COLO829 (cell line): ENCODE measurements around the gene GM2A.
"Not testable (repeated sequence)": the region's sequence is repeated elsewhere in the genome, so short reads cannot be mapped to it uniquely, and the experiment has no call there.

Experiments used
- DNase-seq: peaks from one replicate; pipeline ENCODE4 v3.0.0; 2012; ENCODE audit warnings: low spot score

The GM2A gene

DNA sequence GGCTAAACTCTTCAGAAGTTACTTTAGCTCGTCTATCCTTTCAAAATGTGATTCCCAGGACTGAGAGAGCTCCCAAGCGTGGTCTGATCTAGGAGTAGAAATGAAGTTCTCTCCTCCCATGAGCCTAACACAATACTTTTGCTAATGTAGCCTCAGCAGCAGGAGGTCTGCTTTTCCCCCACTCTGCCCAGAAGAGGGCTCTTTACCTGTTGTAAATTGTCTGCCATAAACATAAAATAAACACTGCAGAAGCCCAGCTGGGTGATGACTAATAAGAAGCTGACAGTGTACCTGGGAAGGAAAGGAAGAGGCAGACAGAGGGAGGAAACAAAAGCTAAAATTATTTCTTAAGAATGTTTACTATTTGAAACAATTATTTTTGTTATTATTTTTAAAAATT lies 35.2 kb downstream of the GM2A start:
- no peak for DNase-seq

GRCh38 chr5:151293624-151294023 lies 40.6 kb downstream of the GM2A start:
- no peak for DNase-seq

DNA sequence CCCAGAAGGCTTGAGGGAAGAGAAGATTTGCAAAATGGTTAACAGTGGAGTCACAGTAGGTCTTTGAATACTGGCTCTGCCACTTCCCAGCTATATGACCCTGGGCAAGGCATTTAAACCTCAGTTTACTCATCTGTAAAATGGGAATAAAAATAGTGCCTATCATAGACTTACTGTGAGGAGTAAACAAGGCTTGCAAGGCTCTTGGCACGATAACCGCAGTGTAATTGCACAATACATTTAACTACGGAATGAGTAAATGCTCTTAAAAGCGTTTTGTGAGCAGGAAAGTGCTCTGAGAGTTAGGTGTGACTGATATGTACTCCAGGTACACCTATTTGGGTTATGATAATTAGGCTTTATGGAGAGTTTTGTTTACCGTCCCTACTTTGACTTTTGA lies 42.2 kb downstream of the GM2A start:
- DNase-seq = no peak

- no peak for DNase-seq
These were observed 42.9 kb downstream of the GM2A start for GRCh38 chr5:151295791-151296477.

DNA sequence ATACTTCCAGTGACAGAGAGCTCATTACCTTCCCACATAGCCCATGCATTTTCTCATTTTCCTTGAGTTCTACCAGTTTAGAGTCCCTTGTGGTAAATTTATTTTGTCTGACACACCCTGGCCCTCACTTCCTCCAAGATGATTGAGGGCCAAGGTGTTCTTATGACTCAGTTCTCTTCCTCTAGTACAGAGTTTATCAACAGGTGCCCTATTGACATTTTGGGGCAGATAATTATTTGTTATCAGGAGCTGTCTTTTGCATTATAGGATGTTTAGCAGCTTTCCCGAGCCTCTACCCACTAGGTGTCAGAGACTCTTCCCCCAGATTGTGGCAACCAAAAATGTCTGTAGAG lies 43.5 kb downstream of the GM2A start:
- no peak for DNase-seq

DNA sequence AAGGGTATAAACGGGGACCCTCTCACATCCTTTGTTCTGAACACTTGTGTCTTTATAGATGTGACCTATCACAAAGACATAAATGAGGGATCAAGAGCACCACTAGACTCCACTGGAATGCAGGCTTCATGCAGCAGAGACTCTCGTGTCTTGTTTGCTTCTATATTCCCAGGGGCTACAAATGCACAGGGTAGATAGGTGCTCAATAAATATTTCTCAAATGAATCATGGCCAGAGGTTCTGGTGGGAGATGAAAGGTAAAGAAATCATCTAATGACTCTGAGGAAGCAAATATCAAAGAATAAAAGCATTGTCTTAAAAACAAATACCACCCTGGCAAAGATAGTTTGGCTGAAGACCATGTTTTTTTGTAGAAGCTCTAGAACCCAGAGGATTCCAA lies 44.0 kb downstream of the GM2A start:
- DNase-seq = no peak

GRCh38 chr5:151298063-151298855 lies 45.3 kb downstream of the GM2A start:
- no peak for DNase-seq

DNA sequence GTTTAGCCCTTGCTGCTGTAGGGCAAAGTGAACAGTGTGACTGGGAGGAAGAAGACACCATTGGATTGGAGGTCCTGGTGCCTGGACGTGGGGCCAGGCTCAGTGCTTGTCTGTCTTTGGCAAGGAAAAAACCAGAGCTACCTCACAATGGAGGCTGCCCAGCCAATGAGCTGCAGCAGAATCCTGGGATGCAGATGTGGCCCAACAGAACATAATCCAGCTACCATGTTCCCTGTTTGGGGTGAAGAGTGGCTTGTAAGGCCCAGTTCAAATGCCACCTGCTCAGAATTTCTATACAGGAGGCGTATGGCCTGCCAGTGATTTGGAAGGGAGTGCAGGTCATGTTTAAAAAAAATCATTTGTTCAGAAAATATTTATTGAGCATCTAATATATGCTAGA lies 50.7 kb downstream of the GM2A start, which contains the start of gene SLC36A3:
Gene SLC36A3 (minus strand): TSS at position 101 of the 400 bp plus-strand sequence. CDS start 412 bp downstream, outside the sequence.
- DNase-seq = no peak

GRCh38 chr5:151309266-151309665 lies 56.3 kb downstream of the GM2A start:
- DNase-seq = not testable (repeated sequence)

DNA sequence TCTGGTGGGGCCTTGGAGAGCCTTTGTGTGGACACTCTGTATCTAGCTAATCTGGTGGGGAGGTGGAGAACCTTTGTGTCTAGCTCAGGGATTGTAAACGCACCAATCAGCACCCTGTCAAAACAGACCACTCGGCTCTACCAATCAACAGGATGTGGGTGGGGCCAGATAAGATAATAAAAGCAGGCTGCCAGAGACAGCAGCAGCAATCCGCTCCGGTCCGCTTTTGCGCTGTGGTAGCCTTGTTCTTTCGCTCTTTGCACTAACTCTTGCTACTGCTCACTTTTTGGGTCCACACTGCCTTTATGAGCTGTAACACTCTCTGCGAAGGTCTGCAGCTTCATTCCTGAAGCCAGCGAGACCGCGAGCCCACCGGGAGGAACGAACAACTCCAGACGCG lies 56.8 kb downstream of the GM2A start:
- DNase-seq = not testable (repeated sequence)

DNA sequence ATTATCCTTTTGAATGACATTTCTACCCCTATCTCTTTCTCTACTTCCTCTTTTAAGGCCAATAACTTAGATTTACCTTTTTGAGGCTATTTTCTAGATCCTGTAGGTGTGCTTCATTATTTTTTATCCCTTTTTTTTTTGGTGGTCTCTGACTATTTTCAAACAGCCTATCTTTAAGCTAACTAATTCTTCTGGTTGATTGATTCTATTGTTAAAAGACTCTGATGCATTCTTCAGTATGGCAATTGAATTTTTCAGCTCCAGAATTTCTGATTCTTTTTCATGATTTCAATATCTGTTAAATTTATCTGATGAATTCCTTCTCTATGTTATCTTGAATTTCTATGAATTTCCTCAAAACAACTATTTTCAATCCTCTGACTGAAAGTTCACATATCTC lies 57.9 kb downstream of the GM2A start:
- DNase-seq = no peak

GRCh38 chr5:151312756-151313324 lies 59.9 kb downstream of the GM2A start:
- no peak for DNase-seq

DNA sequence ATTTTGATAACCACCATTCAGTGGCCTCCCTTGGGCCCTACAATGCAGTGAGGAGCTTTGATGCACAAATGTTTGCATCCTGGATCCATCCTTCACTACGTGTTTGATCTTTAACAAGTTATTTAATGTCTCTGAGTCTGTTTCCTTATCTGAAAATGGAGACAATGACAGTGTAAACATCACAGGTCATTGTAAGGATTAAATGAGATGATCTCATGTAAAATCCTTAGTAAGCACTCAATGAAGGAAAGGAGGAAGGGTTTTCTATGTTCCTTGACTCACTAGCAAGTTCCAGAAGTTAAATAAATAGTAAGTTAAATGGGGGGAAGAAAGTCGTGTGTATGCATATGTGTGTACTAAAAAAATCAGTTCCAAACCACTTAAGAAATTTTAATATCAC lies 60.4 kb downstream of the GM2A start:
- no peak for DNase-seq

DNA sequence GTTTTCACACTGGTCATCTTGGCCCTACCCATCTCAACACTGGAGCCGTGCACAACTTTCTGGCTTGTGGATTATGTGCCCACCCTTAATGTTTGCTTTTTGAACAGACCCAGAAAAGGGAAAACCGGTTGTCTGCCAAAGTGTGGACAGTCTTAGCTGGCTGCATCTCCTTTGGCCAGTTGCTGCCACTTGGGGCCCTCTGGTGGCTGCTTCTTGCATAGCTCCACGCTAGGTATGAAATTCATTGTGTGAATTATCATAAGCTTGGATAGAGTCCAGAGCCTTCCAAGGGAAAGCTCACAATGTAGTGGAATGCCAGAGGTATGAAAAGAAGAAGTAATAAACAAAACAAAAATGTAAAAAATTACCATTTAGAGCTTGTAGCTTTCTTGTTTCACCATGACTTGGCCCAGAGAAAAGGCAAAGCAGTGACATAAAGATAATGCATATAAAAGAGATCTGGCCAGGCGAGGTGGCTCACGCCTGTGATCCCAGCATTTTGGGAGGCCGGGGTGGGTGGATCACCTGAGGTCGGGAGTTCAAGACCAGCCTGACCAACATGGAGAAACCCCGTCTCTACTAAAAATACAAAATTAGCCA lies 63.1 kb downstream of the GM2A start:
- DNase-seq = peak; percentile 63

GRCh38 chr5:151317871-151318270 lies 64.9 kb downstream of the GM2A start:
- DNase-seq = no peak

- no peak for DNase-seq
These were observed 66.1 kb downstream of the GM2A start for GRCh38 chr5:151318850-151319732.
